K562 (cell line): ENCODE data around the gene KRTAP5-7. TPM values are rescaled to one million over a fixed set of nuclear protein-coding genes. Genes with fewer than 3 reads are reported as not detected.

Experiments
- ATAC-seq: fragments of 200-7000 bp; cut with Tn5 transposase; 3 replicates; pipeline ENCODE4 v1.9.1; 2020; ENCODE audit warnings: moderate library complexity
- BruUV-seq: library from RNA; stranded (reverse); fragments of 400-500 nt; replicated peaks from 2 replicates; lab custom pipeline; 2021; lab: Mats Ljungman, UMichigan
- CTCF ChIA-PET: fragments of 300-600 bp; formaldehyde crosslinking; extraction: SDS; loops from one replicate; lab custom pipeline; 2021; ENCODE audit warnings: low intra/inter-chr PET ratio; lab: Yijun Ruan, JAX
- POLR2A ChIA-PET: fragments of 300-600, 350-650 bp; sonication (Branson Sonifier 250); formaldehyde crosslinking; extraction: SDS; loops from one replicate; lab custom pipeline; 2021; ENCODE audit warnings: antibody characterized with exemption, inconsistent platforms; lab: Yijun Ruan, JAX
- DNase-seq, 4 experiments: peaks; one replicate each; pipeline versions ENCODE4 v3.0.0 to v3.0.0-alpha.2; 2011 to 2018; ENCODE audit warnings: low spot score in 3 of 4, mixed read lengths in 3 of 4; ENCODE audit errors: extremely low read depth in 1 of 4
- FAIRE-seq: peaks from 2 replicates; lab custom pipeline; 2011; peaks lifted over from hg19 to GRCh38; lab: Jason Lieb, UNC
- H2AFZ ChIP-seq: 2 replicates; pipeline ENCODE4 v1.6.0; 2011; ENCODE audit warnings: low read depth, low read length, control low read depth, inconsistent platforms
- H3K27ac ChIP-seq: fragments of 200-600 bp; 3 replicates; pipeline ENCODE4 v1.8.0; 2011; ENCODE audit warnings: low read depth, mild to moderate bottlenecking, control low read depth, inconsistent platforms, low read length, moderate library complexity, mixed read lengths; ENCODE audit errors: extremely low read depth
- H3K27me3 ChIP-seq, 2 experiments: fragments of 300-600 bp in 1 of 2; 2 replicates in 1 of 2; 3 replicates in 1 of 2; pipeline versions ENCODE4 v1.6.0 to v1.8.0; 2011; ENCODE audit warnings: inconsistent platforms in 2 of 2, low read length in 2 of 2, mild to moderate bottlenecking in 1 of 2, mixed read lengths in 1 of 2, moderate library complexity in 1 of 2; ENCODE audit not compliant: control insufficient read depth in 2 of 2, insufficient read depth in 2 of 2
- H3K36me3 ChIP-seq: fragments of 300-600 bp; 3 replicates; pipeline ENCODE4 v1.8.0; 2011; ENCODE audit warnings: mild to moderate bottlenecking, low read length, inconsistent platforms; ENCODE audit not compliant: control insufficient read depth, insufficient read depth
- H3K4me1 ChIP-seq, 2 experiments: fragments of 200-600 bp in 1 of 2; replicated peaks in 1 of 2; 2 replicates in 1 of 2; 3 replicates in 1 of 2; pipeline versions ENCODE4 v1.5.1 to v1.8.0; 2011; ENCODE audit warnings: inconsistent platforms in 2 of 2, low read length in 2 of 2, mild to moderate bottlenecking in 1 of 2, mixed read lengths in 1 of 2, moderate library complexity in 1 of 2; ENCODE audit not compliant: control insufficient read depth in 2 of 2, insufficient read depth in 2 of 2
- H3K4me2 ChIP-seq: 2 replicates; pipeline ENCODE4 v1.6.1; 2011; ENCODE audit warnings: low read length, control low read depth, inconsistent platforms, mixed read lengths; ENCODE audit not compliant: insufficient read depth
- H3K4me3 ChIP-seq: fragments of 200-600 bp; sonication (generic), shearing (Covaris generic); 2 replicates; pipeline ENCODE4 v1.5.1; 2016; ENCODE audit warnings: control low read depth, inconsistent platforms
- H3K79me2 ChIP-seq: fragments of 200-600 bp; 3 replicates; pipeline ENCODE4 v1.8.0; 2011; ENCODE audit warnings: low read length, inconsistent platforms; ENCODE audit not compliant: control insufficient read depth, insufficient read depth
- H3K9ac ChIP-seq, 2 experiments: 2 replicates each; pipeline versions ENCODE4 v1.6.0 to v1.6.1; 2011; ENCODE audit warnings: low read depth in 2 of 2, low read length in 2 of 2, control low read depth in 1 of 2, inconsistent platforms in 1 of 2, mild to moderate bottlenecking in 1 of 2, mixed read lengths in 1 of 2; ENCODE audit not compliant: insufficient read depth in 1 of 2
- H3K9me1 ChIP-seq: one replicate; pipeline ENCODE4 v1.6.0; 2011; ENCODE audit warnings: inconsistent platforms, mild to moderate bottlenecking, low read length, moderate library complexity; ENCODE audit not compliant: control insufficient read depth, insufficient read depth
- H3K9me3 ChIP-seq: replicated peaks from 2 replicates; pipeline ENCODE4 v1.5.1; 2011; ENCODE audit warnings: low read depth, low read length, inconsistent platforms; ENCODE audit not compliant: control insufficient read depth, insufficient read depth
- H4K20me1 ChIP-seq: replicated peaks from 2 replicates; pipeline ENCODE4 v1.6.1; 2011; ENCODE audit warnings: low read length, inconsistent platforms, mixed read lengths; ENCODE audit not compliant: control insufficient read depth, insufficient read depth
- E2F6 ChIP-seq, 2 experiments: IDR thresholded peaks; 2 replicates each; pipeline ENCODE4 v1.6.1; 2011; ENCODE audit warnings: borderline replicate concordance in 1 of 2, control low read depth in 1 of 2, low read depth in 1 of 2, low read length in 1 of 2, mild to moderate bottlenecking in 1 of 2, mixed read lengths in 1 of 2, moderate library complexity in 1 of 2; ENCODE audit not compliant: insufficient read depth in 1 of 2, insufficient read length in 1 of 2, poor library complexity in 1 of 2, severe bottlenecking in 1 of 2; ENCODE audit errors: extremely low read depth in 1 of 2
- ELK1 ChIP-seq: sonication (generic); formaldehyde crosslinking; IDR thresholded peaks from 2 replicates; pipeline ENCODE4 v1.8.1; 2022; ENCODE audit warnings: missing genetic modification reagents
- HCFC1 ChIP-seq: IDR thresholded peaks from 2 replicates; pipeline ENCODE4 v1.6.1; 2012; ENCODE audit warnings: low read depth, low read length, improper control_type of control experiment
- ZBTB17 ChIP-seq: fragments of 450-650 bp; formaldehyde crosslinking; IDR thresholded peaks from 2 replicates; pipeline ENCODE4 v1.4.0; 2020; ENCODE audit warnings: mild to moderate bottlenecking
- ZBTB33 ChIP-seq: sonication (generic); formaldehyde crosslinking; IDR thresholded peaks from 2 replicates; pipeline ENCODE4 v1.8.1; 2023; ENCODE audit warnings: mild to moderate bottlenecking, missing genetic modification reagents
- ZNF12 ChIP-seq: sonication (generic); formaldehyde crosslinking; IDR thresholded peaks from 2 replicates; pipeline ENCODE4 v1.4.0; 2020; ENCODE audit warnings: mild to moderate bottlenecking, missing genetic modification reagents
- WGBS: fragments of 100-300 bp; shearing (Covaris generic); methylation state at CpG from one replicate; pipeline ENCODE4 v1.1.6; 2016; ENCODE audit warnings: low coverage, mixed read lengths; ENCODE audit not compliant: insufficient coverage; ENCODE audit errors: missing lambda C conversion rate; 5-methylcytosine and 5-hydroxymethylcytosine counted together
- in situ Hi-C: fragments of 300-500 bp; cut with MboI; formaldehyde crosslinking; loops from 4 replicates; pipeline ENCODE4 v1.15.0; 2018; ENCODE audit warnings: inconsistent platforms, mixed read lengths
- intact Hi-C: fragments of 100-400 bp; cut with micrococcal nuclease; formaldehyde crosslinking; loops from 2 replicates; pipeline ENCODE4 v1.14.2; 2022
- polyA plus RNA-seq, 8 experiments: library from polyadenylated mRNA; depleted of rRNA in 4 of 8; stranded (reverse) in 5 of 8; unstranded in 3 of 8; fragments of >200 nt; fragmentation: Nextera tagmentation in 2 of 8; fragmentation: Illumina TruSeq in 1 of 8; extraction: Ambion mirVana in 2 of 8; extraction: Trizol in 1 of 8; gene quantifications; 2 replicates each; pipeline versions ENCODE4 v1.2.1 to v1.2.3, GENCODE V29; 2011 to 2014; ENCODE audit warnings: inconsistent platforms in 1 of 8, missing spikeins in 1 of 8
- total RNA-seq, 7 experiments: library from RNA; depleted of rRNA in 6 of 7; stranded (reverse); fragments of >200 nt in 6 of 7; fragmentation: Illumina TruSeq in 2 of 7; extraction: Trizol in 2 of 7; gene quantifications; 2 replicates each; pipeline versions ENCODE4 v1.2.1 to v1.2.3, GENCODE V29; 2011 to 2021; ENCODE audit warnings: low replicate concordance in 1 of 7

KRTAP5-7 gene
- total and polyA plus RNA-seq, 9 of the 15 experiments (the other 6 are each of a cell fraction or from before 2014, with no cell fraction given): not detected

DNA sequence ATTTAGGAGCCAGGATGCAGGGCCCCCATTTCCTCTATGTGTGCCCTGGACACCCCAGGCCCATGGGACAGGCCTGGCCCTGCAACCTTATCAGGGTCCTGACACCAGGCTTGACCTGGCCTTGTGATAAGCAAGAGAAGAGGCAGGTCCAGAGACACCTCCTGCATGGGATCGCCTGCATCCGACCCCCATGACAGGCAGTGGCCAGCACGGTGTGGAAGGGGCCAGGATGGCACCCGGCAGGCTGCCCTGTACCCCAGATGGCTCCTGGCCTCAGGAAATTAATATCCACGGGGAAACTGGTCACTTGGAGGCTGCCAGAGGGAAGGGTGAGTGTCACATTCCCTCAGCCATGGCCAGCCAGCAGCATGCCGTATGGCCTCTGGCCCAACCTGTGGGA is 27.9 kb downstream of the KRTAP5-7 start:
- 8% methylated on average over 6 of the region's 6 CpGs for WGBS
- in situ Hi-C loops: no loop called here
- Histone ChIP-seq H3K27me3 (peaks cover 3 to 28% of the 10 kb centered on the region in 2 experiments; a peak in 3 of 5 replicates), H3K4me1 (peaks cover 0 to 3% of the 10 kb centered on the region in 2 experiments; a peak in 1 of 5 replicates), H3K36me3 (no peaks in the 10 kb centered on the region), H3K9me3 (no peaks in the 10 kb centered on the region), H4K20me1 (no peaks in the 10 kb centered on the region), H3K4me2 (no peak overlapping the region), H3K9ac (peak overlapping the region in 1 of 2 experiments; percentile 18; a peak in 1 of 4 replicates), H3K27ac (no peak overlapping the region), H3K9me1 (no peaks in the 10 kb centered on the region), H2AFZ (no peak overlapping the region), H3K79me2 (no peaks in the 10 kb centered on the region), H3K4me3 (no peak overlapping the region)
- no peak for DNase-seq
- no peak for ATAC-seq
- no TSS peak for BruUV-seq
- TF ChIP-seq ZBTB33 (CRISPR knock-in tag): no peak
- FAIRE-seq: no peak
- CTCF ChIA-PET: no interaction called here
- POLR2A ChIA-PET: no interaction called here
- intact Hi-C loops: no loop called here

- ChIA-PET CTCF (no interaction called here), POLR2A (no interaction called here)
- Histone ChIP-seq H2AFZ (no peak overlapping the region), H3K4me2 (no peak overlapping the region), H4K20me1 (no peaks in the 10 kb centered on the region), H3K36me3 (no peaks in the 10 kb centered on the region), H3K27me3 (peaks cover 3 to 26% of the 10 kb centered on the region in 2 experiments; a peak in 3 of 5 replicates), H3K4me1 (peaks cover 0 to 3% of the 10 kb centered on the region in 2 experiments; a peak in 1 of 5 replicates), H3K9me1 (no peaks in the 10 kb centered on the region), H3K27ac (no peak overlapping the region), H3K4me3 (no peak overlapping the region), H3K9ac (no peak overlapping the region), H3K9me3 (no peaks in the 10 kb centered on the region), H3K79me2 (no peaks in the 10 kb centered on the region)
- ATAC-seq: no peak
- 5% methylated on average over 11 of the region's 11 CpGs for WGBS
- intact Hi-C loops (no loop called here), in situ Hi-C loops (no loop called here)
- no peak for DNase-seq
- no peak for TF ChIP-seq E2F6 (IDR thresholded peaks at IDR 0.05; ENCODE audit: borderline replicate concordance in 1 of 2, extremely low read depth in 1 of 2, insufficient read depth in 1 of 2, insufficient read length in 1 of 2, low read depth in 1 of 2, low read length in 1 of 2, poor library complexity in 1 of 2, severe bottlenecking in 1 of 2)
- TF ChIP-seq ZNF12 (CRISPR knock-in tag): no peak
- TF ChIP-seq HCFC1: no peak
- no peak for TF ChIP-seq ELK1
- TF ChIP-seq ZBTB17 (CRISPR knock-in tag): no peak
- BruUV-seq: no TSS peak
- no peak for FAIRE-seq
These were observed 28.4 kb downstream of the KRTAP5-7 start for GRCh38 chr11:71555508-71555907.
